DMS53 (cell line): ENCODE results near the gene CSF2.
"Not testable (repeated sequence)": the region's sequence is repeated elsewhere in the genome, so short reads cannot be mapped to it uniquely, and the experiment has no call there.

Source experiments
- DNase-seq: peaks from one replicate; lab custom pipeline; 2025; lab: John Stamatoyannopoulos, UW

The CSF2 gene

DNA sequence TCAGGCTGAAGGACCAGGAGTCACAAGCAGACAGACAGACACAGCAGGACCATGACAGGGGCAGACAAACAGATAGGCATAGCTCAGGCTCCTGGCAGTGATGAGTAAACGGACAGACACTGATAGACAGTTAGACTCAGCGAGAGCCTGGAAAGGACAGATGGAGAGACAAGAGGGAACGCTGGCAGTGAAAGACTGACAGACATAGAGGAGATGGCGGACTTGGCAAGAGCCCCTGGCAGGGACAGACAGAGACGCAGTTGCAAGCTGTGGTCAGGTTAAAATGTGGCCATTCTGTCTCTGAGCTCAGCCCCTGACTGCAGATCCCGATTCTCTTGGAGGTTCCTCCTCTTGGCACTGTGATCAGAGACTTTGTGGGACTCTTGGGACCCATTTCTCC, 13.6 kb downstream of the CSF2 start:
- DNase-seq: no peak

DNA sequence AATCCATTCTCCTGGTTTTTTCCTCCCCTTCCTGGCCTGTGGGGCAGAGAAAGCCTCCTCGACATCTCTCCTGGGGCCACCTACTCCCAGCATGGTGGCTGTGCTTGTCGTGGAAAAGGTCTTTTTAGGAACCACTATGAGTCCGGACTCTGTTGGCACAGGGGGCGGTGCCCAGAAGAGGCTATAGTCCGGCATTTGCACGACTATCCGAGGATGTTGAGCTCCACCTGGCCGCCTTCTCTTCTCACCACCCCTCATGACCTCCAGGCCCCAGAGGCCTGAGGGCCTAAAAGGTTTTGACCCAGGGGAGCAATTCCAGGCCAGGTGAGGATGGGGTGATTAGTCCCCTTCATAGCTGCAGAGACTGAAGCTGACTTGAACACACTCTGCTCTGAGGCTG, 14.1 kb downstream of the CSF2 start:
- no peak for DNase-seq

DNA sequence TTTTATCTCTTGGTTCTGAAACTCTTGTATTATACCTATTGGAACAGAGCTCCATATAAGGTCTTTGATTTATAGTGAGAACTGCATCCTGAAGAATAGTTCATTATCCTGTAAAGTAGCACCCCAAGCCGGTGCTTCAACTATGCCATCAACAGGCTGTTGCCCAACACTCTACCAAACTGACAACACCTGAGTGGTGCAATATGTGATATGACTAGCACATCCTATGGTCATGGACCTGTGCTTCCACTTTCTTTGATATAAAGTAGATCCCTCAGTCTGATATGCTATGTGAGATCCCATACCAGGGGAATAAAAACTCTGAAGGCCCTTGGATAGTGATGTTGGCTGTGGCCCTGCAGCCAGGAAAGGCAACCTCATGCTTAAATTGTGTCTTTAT, 15.8 kb downstream of the CSF2 start:
- no peak for DNase-seq

DNA sequence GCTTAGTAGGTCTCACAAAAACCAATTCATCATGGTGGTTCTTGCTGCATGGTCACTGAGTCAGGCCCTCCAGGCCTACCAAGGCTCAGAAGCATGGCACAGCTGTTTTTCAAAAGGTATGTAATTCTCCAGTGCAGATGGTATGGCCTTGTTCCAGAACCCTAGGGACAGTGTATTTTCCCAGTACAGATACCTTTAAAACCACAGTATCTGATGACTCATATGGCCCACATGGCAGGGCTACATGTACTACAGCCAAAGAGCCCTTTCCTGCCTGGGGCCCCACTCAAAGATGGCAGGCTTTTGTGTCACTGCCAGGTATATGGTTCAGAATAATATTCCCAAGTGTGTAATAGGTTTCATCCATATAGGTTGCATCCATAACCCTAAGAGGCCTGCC, 16.5 kb downstream of the CSF2 start:
- peak; percentile 68 for DNase-seq

- DNase-seq: no peak
Observed at GRCh38 chr5:132093271-132093670, 19.7 kb downstream of the CSF2 start.

- DNase-seq: peak; percentile 34
Observed at GRCh38 chr5:132094393-132095076, 20.9 kb downstream of the CSF2 start.

GRCh38 chr5:132095077-132095410, 21.5 kb downstream of the CSF2 start:
- no peak for DNase-seq

GRCh38 chr5:132095424-132095972, 21.9 kb downstream of the CSF2 start:
- DNase-seq: no peak

DNA sequence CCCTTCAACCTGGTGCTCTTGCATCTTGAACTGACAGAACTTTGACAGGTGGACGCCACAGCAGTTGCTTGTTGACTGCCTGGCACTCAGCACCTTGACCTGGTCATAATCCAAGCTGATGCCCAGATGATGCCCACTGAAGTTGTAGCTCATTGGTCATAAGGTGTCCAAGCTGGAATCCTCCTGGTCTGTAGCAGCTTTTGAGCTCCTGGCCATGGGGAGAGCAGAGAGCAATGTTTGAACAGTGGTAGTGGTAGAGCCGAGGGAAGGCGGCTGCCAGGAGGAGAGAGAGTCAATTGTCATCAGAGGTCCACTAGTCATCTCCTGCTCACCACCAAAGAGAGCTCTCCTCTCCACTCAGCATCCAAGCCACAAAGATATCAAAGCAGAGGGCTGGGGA, 23.3 kb downstream of the CSF2 start:
- no peak for DNase-seq

GRCh38 chr5:132098151-132098594, 24.6 kb downstream of the CSF2 start:
- no peak for DNase-seq

DNA sequence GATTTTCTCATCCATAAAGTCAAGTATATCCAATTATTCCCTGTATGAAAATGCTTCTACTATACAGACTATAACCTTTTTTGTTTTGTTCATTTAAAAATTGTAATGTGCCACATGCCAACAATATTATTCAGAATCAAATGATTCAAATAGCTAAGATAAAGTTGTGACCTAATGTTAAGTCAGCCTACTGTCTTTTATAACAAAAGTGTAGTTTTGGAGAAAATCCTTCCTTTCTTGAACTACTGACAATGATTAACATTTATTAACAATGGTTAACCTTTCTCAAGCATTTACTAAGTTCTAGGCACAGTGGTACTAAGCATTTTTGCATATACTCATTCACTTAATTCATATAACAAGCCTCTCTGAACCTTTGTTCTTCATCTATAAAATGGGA, 25.0 kb downstream of the CSF2 start:
- DNase-seq: no peak

DNA sequence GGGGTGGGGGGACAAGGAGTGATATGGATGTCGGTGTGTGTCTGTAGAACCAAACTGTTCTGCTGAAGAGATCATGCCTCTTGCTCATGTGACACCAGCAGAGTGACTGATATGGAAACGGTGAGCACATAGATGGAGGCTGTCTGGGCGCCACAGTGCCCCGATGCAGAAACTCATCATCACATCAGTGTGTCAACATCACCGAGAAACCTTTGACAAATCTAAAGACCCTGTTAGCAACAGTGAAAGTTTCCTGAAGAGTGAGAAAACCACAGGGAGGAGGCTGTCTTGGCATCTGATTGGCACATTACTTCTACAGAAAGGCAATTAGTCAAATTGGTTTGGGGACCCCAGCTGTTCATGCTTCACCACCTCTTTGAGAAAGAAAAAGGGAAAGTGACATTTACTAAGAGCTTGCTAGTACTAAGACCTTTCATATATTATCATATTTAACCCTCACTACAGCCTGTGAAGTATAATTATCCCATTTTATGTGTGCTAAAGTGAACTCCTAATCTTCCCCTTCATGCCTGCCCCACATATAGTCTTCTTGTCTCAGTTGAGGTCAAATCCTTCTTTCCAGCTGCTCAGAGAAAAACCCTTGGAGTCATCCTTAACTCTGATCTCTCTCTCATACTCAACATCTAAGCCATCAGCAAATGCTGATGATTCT, 25.6 kb downstream of the CSF2 start:
- DNase-seq: no peak

- DNase-seq: no peak
Observed at GRCh38 chr5:132099905-132100304, 26.3 kb downstream of the CSF2 start.

GRCh38 chr5:132100672-132101261, 27.2 kb downstream of the CSF2 start:
- no peak for DNase-seq

DNA sequence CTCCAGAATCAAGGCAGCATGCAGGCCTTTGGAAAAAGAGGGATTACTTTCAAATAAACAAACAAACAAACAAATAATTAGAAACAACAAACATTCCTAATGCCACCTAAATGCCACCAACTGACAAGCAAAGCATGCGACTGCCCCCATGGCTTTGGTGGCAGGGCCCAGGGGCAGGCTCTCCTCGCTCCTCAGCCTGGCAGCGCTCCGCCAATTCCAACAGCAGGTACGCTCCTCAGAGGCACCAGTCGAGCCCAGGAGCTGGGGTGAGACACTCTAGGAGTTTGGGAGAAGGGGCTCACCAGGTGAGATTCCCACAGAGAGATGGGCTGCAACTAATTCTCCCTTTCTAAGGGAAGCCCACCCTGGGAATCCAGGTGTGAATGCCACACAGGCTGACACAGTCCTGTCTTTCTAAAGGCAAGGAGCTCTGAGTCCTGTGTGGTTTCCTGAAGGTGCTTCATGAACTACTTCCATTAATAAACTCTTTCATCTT, 27.8 kb downstream of the CSF2 start:
- DNase-seq: no peak

DNA sequence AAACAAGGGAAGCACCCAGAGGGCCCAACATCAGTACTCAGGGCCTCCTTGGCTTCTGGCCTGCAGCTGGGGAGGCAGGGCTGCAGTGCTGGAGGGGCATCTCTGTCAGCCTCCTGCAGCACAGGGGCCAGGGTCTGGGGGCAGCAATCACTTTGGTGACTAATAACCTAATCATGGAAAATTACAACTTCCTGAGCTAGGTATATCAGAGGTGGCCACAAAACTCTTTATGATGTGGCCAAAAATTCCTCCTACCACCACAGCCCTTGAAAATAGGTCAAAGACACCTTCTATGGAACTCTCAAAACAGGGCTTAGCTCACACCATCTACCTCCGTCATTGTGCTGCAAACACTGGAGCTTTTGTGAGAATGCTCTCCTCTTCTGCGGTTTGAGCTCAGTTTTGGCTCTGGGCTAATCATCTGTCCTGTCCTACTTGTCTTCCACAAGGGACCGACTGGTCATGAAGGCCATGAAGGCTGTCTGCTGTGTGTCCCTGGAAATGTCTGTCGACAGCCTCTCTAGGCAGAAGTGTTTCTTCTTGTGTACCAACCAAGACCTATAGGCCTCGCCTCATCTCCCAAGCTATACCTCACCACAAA, 28.6 kb downstream of the CSF2 start:
- no peak for DNase-seq

GRCh38 chr5:132102944-132103331, 29.3 kb downstream of the CSF2 start:
- no peak for DNase-seq

DNA sequence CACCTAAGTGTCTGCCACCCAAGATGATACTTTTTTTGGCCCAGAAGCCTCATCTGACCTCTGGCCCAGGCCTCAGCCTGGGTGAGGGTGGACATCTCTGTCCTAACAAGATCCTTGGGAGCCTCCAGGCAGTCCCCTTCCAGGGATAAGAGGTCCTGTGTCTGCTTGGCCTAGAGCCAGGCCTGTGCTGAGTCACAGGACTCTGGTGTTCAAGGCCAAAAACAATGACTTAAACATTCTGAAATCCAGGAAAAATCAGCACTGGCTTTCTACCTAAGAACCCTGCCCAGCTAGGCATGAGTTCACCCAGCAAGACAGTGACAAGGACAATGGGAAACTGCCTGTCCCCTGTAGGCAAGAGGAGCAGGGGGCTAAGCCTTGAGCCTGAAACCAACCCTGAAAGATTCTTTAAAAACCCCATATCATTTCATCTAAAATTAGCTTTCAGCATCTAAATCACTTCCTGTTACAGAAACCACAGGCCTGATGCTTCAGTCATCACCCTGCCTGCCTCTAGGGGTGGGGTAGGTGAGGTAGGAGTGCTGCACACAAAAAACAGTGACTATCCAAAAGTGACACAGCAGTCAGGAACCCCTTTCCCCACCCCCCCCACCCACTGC, 29.9 kb downstream of the CSF2 start:
- peak; percentile 78 for DNase-seq

GRCh38 chr5:132103969-132104391, 30.4 kb downstream of the CSF2 start:
- peak; percentile 56 for DNase-seq

- no peak for DNase-seq
Observed at GRCh38 chr5:132104556-132104955, 31.0 kb downstream of the CSF2 start.

DNA sequence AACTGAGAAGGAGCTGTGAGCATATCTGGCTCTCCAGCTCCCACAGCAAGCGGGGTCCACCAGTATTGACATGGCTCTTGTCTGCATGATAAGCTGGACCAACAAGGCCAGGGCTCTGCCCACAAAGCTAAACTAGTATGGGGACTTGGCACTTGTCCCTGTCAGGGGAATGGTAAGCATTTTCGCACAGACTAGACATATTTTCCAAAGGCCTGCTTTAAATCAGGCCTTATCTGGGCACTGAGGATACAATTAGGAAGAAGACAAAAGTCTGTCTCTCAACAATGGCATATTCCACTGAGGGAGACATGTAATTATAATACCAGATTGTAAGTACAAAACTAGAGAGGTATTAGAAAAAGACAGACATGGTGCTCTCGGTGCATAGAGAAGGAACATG, 32.1 kb downstream of the CSF2 start:
- no peak for DNase-seq

DNA sequence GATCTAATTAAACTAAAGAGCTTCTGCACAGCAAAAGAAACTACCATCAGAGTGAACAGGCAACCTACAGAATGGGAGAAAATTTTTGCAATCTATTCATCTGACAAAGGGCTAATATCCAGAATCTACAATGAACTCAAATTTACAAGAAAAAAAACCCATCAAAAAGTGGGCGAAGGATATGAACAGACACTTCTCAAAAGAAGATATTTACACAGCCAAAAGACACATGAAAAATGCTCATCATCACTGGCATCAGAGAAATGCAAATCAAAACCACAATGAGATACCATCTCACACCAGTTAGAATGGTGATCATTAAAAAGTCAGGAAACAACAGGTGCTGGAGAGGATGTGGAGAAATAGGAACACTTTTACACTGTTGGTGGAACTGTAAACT, 34.9 kb downstream of the CSF2 start:
- not testable (repeated sequence) for DNase-seq
